NOMO-1 (cell line): ENCODE measurements around the gene SPAG16.
"Not testable (repeated sequence)": the region's sequence is repeated elsewhere in the genome, so short reads cannot be mapped to it uniquely, and the experiment has no call there.

Source experiments
- DNase-seq, 2 experiments: peaks; one replicate each; lab custom pipeline; 2025; ENCODE audit not compliant: unreplicated experiment in 2 of 2; lab: John Stamatoyannopoulos, UW

The SPAG16 gene

GRCh38 chr2:214057986-214058385 is 773.7 kb downstream of the SPAG16 start:
- DNase-seq = no peak

GRCh38 chr2:214062279-214062678 is 778.0 kb downstream of the SPAG16 start:
- DNase-seq = not testable (repeated sequence)

- no peak for DNase-seq
Measured at GRCh38 chr2:214064471-214064870, 780.2 kb downstream of the SPAG16 start.

- DNase-seq = no peak
Measured at GRCh38 chr2:214066862-214067261, 782.6 kb downstream of the SPAG16 start.

- no peak for DNase-seq
Measured at GRCh38 chr2:214069254-214069653, 785.0 kb downstream of the SPAG16 start.

- no peak for DNase-seq
Measured at GRCh38 chr2:214075456-214075855, 791.2 kb downstream of the SPAG16 start.

- DNase-seq = no peak
Measured at GRCh38 chr2:214076527-214076926, 792.3 kb downstream of the SPAG16 start.

- no peak for DNase-seq
Measured at GRCh38 chr2:214077727-214078126, 793.5 kb downstream of the SPAG16 start.

GRCh38 chr2:214079032-214079431 is 794.8 kb downstream of the SPAG16 start:
- no peak for DNase-seq

- DNase-seq = no peak
Measured at GRCh38 chr2:214088536-214088935, 804.3 kb downstream of the SPAG16 start.

- DNase-seq = no peak
Measured at GRCh38 chr2:214096208-214096715, 812.0 kb downstream of the SPAG16 start.

GRCh38 chr2:214098811-214099210 is 814.5 kb downstream of the SPAG16 start:
- no peak for DNase-seq

- no peak for DNase-seq
Measured at GRCh38 chr2:214100488-214100887, 816.2 kb downstream of the SPAG16 start.

- DNase-seq = no peak
Measured at GRCh38 chr2:214103276-214104001, 819.2 kb downstream of the SPAG16 start.

GRCh38 chr2:214104219-214104618 is 820.0 kb downstream of the SPAG16 start:
- no peak for DNase-seq

- no peak for DNase-seq
Measured at GRCh38 chr2:214104967-214105366, 820.7 kb downstream of the SPAG16 start.

GRCh38 chr2:214107726-214108125 is 823.5 kb downstream of the SPAG16 start:
- no peak for DNase-seq

- no peak for DNase-seq
Measured at GRCh38 chr2:214108598-214108997, 824.3 kb downstream of the SPAG16 start.

- no peak for DNase-seq
Measured at GRCh38 chr2:214117054-214117453, 832.8 kb downstream of the SPAG16 start.

GRCh38 chr2:214126135-214126534 is 841.9 kb downstream of the SPAG16 start:
- no peak for DNase-seq

GRCh38 chr2:214127170-214127569 is 842.9 kb downstream of the SPAG16 start:
- no peak for DNase-seq

GRCh38 chr2:214127571-214127970 is 843.3 kb downstream of the SPAG16 start:
- no peak for DNase-seq

- no peak for DNase-seq
Measured at GRCh38 chr2:214128040-214128439, 843.8 kb downstream of the SPAG16 start.
